RWPE1 (cell line): ENCODE data around the gene NEURL2.
"Not testable (repeated sequence)": the region's sequence is repeated elsewhere in the genome, so short reads cannot be mapped to it uniquely, and the experiment has no call there.

ENCODE experiments used
- CTCF ChIA-PET: fragments of 350-600 bp; sonication (Branson Sonifier 250); formaldehyde crosslinking; extraction: SDS; loops from one replicate; lab custom pipeline; 2021; lab: Yijun Ruan, JAX
- POLR2A ChIA-PET: fragments of 400-600 bp; formaldehyde crosslinking; extraction: SDS; loops from one replicate; lab custom pipeline; 2020; ENCODE audit warnings: antibody characterized with exemption; ENCODE audit not compliant: low non-redundant PET; lab: Yijun Ruan, JAX
- DNase-seq: peaks from one replicate; pipeline ENCODE4 v3.0.0; 2012; ENCODE audit warnings: low spot score
- H3K27ac ChIP-seq: fragments of 450-650 bp; 2 replicates; pipeline ENCODE4 v1.5.1; 2017
- TF ChIP-seq, protein P1 (sequence below): fragments of 450-650 bp; conservative IDR thresholded peaks from 2 replicates; pipeline ENCODE4 v1.5.1; 2017; ENCODE audit warnings: low read depth, mild to moderate bottlenecking

NEURL2 gene

DNA sequence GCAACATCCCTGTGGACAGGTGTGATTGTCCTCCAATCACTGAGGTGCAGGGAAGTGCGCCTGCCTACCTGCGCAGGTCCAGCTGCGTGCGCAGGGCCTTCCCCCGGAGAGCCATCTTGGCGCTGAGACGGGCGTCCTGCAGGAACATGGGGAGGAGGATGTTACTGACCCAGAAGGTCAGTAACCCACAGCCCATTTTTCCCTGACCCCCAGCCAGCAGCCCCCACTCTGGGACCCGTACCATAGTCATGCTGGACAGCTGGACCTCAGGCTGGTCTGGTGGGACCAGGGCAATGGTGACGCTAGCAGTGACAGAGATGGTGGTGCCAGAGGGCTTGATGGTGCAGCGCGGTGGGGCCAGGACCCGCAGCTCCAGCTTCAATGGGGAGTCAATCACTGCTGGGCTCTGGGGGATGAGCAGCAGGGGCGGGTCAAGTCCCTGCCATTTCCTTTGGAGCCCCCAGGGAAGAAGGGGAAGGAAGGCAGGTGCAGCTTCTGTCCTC, 11.2 kb upstream of the NEURL2 start:
- TF ChIP-seq, protein P1, sequence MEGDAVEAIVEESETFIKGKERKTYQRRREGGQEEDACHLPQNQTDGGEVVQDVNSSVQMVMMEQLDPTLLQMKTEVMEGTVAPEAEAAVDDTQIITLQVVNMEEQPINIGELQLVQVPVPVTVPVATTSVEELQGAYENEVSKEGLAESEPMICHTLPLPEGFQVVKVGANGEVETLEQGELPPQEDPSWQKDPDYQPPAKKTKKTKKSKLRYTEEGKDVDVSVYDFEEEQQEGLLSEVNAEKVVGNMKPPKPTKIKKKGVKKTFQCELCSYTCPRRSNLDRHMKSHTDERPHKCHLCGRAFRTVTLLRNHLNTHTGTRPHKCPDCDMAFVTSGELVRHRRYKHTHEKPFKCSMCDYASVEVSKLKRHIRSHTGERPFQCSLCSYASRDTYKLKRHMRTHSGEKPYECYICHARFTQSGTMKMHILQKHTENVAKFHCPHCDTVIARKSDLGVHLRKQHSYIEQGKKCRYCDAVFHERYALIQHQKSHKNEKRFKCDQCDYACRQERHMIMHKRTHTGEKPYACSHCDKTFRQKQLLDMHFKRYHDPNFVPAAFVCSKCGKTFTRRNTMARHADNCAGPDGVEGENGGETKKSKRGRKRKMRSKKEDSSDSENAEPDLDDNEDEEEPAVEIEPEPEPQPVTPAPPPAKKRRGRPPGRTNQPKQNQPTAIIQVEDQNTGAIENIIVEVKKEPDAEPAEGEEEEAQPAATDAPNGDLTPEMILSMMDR, result no peak
- no peak overlapping the region for H3K27ac ChIP-seq
- CTCF ChIA-PET, result interaction anchor here (0.6 to 0.9 kb wide), 3 partner anchors 12 to 792 kb away, joined by 3 to 4 read pairs (median 3); no protein-coding TSS in a partner anchor
- POLR2A ChIA-PET, result interaction anchor here (0.6 to 1.0 kb wide), 2 partner anchors 13 to 680 kb away, joined by 3 read pairs; no protein-coding TSS in a partner anchor
- DNase-seq, result no peak

DNA sequence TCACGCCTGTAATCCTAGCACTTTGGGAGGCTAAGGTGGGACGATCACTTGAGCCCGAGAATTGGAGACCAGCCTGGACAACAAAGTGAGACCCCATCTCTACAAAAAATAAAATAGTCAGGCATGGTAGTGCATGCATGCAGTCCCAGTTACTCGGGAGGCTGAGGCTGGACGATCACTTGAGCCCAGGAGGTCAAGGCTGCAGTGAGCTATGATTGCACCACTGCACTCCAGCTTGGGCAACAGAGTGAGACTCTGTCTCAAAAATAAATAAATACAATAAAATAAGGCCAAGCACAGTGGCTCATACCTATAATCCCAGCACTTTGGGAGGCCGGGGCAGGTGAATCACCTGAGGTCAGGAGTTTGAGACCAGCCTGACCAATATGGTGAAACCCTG, 10.3 kb upstream of the NEURL2 start:
- POLR2A ChIA-PET, CTCF ChIA-PET, DNase-seq, H3K27ac ChIP-seq: not testable (repeated sequence)

DNA sequence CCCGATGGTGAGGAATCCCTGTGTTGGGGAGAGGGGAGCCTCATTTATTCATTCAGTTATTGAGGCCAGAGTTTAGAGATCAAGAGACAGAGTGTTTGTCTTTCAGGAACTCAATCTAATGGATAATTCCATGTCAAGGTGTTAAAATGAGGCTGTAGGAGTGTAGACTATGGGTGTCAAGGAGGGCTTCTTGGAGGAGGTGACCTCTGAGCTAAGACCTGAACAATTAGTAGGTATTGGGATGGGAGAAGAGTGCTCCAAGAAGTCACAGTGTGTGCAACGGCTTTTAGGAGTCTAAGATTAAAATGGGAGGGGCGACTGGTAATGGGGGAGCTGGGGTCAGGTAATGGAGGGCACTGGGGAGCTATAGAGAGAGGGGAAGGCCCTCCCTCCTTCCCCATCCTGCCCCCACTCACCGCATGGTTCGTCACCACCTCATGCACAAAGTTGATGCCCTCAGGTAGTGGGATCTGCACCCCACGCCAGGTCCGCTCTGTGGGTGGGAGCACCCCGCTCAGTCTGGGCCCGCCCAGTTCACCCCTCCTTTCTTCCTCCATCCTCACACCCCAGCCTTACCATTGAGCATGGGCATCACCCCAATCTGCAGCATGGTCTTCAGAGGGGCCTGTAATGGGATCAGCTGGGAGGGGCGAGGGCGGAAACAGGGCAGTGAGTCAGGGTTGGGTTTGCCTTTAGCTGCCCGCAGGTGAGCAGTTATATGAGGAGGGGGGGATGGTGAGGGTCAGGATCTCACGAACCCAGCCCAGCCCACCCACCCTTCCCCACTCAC, 8.2 kb upstream of the NEURL2 start:
- DNase-seq, result no peak
- H3K27ac ChIP-seq, result no peak overlapping the region
- ChIA-PET CTCF (interaction anchor here (0.6 kb wide), 2 partner anchors 9 to 112 kb away, joined by 3 to 4 read pairs; no protein-coding TSS in a partner anchor), POLR2A (no interaction called here)
- TF ChIP-seq, protein P1, result no peak

DNA sequence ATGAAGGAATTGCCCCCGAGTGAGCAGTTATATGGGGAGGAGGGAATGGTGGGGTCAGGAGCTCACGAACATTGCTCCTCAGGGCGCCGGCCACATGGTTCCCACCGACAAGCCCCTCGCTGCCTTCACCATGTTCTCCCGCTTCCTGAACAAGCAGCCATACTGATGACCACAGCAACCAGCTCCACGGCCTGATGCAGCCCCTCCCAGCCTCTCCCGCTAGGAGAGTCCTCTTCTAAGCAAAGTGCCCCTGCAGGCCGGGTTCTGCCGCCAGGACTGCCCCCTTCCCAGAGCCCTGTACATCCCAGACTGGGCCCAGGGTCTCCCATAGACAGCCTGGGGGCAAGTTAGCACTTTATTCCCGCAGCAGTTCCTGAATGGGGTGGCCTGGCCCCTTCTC, 7.3 kb upstream of the NEURL2 start:
- DNase-seq, result no peak
- ChIA-PET POLR2A (no interaction called here), CTCF (interaction anchor here (0.6 kb wide), 1 partner anchor 860 kb away, joined by 7 read pairs; no protein-coding TSS in a partner anchor)
- TF ChIP-seq, protein P1, result no peak
- H3K27ac ChIP-seq, result peak overlapping the region; percentile 22

DNA sequence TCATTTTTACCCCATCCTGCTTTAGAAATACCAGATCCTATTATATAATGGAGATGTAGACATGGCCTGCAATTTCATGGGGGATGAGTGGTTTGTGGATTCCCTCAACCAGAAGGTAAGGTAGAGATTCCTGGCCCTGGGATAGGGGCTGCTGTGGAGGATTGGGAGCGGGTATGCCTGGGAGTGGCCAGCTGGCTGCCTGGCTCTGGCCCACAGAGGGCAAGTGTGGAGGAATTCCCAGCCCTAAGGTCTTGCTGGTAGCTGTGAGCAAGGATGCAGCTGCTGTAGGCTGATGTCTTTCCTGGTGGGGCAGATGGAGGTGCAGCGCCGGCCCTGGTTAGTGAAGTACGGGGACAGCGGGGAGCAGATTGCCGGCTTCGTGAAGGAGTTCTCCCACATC, 6.7 kb upstream of the NEURL2 start:
- H3K27ac ChIP-seq, result peak overlapping the region; percentile 22
- DNase-seq, result no peak
- ChIA-PET POLR2A (no interaction called here), CTCF (interaction anchor here (0.6 kb wide), 1 partner anchor 861 kb away, joined by 7 read pairs; no protein-coding TSS in a partner anchor)
- TF ChIP-seq, protein P1, result no peak

DNA sequence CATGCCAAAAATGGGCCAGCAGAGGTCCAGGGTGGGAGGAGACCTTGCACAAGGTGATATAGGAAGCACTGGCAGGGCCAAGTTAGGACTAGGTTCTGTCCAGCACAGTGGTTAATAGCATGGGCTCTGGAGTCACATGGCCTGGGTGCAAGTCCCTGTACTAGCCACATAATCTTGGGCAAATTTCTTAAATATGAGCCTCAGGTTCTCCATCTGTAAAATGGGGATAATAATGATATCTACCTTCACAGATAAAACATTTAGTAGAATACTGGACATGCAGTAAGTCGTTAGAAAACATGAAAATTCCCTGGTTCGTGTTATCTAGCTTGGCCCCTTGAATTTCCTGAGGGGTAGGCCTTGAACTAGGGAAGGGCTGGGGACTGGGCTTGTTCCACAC, 6.3 kb upstream of the NEURL2 start:
- ChIA-PET POLR2A (no interaction called here), CTCF (no interaction called here)
- DNase-seq, result no peak
- peak overlapping the region; percentile 1; the same call in 1 of the 2 replicates for H3K27ac ChIP-seq
- TF ChIP-seq, protein P1, result no peak

DNA sequence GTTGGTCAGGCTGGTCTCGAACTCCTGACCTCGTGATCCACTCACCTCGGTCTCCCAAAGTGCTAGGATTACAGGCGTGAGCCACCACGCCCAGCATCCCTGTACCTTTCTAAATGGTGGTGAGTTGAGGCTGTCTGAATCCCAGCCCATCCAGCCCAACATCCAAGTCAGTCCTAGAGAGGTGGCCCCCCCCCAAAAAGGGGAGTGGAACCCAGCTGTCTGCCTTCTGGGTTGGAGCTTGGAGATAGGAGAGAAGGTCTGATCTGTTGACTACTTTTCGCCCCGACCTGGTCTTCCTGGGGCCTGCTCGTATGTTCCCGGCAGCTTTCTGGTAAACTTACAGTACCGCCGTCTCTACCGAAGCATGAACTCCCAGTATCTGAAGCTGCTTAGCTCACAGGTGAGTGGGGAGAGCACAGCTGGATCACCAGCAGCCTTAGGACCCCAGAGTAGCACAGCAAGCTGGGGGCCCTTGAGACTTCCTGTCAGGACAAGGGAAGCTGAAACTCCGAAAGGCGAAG, 5.7 kb upstream of the NEURL2 start:
- peak overlapping the region; percentile 1; the same call in 1 of the 2 replicates for H3K27ac ChIP-seq
- DNase-seq, result no peak
- POLR2A ChIA-PET, result no interaction called here
- TF ChIP-seq, protein P1, result no peak
- CTCF ChIA-PET, result no interaction called here
